ENCODE data around the gene TGFBR3.

Gene TGFBR3

DNA sequence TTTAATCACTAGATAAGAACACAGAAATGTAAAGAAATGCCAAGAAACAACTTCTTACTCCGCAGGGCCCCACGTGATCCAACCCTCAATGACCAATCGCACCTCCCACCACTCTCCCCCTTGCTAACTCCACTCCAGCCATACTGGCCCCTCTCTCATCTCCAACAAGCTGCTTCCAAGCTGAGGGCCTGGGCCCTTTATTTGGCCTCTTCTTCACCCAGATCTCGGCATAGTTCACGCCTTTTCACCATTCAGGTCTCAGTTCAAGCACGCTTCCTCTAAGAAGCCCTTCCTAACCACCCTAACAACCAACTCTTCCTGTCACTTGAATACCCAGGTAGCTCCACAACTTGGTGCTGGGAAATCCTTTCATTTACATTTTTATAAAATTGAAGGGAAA, 110.7 kb downstream of the TGFBR3 start:
- DNase-seq: no peak

DNA sequence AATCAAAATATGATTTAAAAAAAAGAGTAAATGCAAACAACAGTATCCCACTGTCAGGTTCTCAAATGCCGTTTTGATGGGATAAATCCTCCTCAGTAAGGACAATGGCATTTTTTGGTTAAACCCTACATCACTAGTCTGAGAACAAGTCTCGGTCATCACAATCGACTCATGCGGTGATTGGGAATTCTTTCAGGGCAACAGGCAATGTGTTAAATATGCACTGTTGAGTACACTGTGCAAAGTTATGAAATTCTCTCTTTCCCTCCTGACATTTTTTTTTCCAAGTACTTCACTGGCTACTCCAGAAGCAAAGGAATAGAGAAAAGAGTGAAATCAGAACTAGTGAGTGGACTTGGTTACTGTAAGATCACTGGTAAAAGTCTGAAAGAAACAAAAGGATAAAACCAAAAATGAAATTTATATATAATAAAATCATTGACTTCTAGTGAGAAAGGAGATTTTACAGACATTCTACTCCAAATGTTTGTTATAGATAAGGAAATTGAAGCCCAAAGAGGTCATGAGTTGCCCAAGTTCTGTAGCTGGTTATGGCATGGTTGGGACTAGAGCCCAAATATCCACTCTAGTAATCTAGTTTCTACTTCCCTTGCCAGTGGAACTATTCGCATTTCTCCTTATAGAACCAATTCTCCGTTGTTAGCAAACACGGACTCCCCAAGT, 111.3 kb downstream of the TGFBR3 start:
- DNase-seq: no peak

DNA sequence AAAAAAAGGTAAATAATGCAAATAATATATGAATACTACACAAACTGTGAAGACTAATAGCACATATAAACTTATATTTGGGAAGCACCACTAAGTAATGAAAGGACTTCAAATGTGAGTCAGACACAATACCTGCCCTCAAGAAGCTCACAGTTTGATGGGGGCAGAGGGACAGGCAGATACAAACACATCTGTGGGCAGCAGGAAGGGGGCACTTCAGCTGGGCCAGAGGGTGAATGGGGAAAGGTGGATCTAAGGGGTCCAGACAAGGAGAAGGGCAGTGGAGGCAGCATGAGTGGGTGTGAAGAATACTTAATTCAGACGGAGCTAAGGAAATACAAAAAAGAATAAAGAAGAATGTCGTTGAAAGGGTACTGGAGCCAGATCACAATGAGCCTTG, 114.2 kb downstream of the TGFBR3 start:
- DNase-seq: no peak

DNA sequence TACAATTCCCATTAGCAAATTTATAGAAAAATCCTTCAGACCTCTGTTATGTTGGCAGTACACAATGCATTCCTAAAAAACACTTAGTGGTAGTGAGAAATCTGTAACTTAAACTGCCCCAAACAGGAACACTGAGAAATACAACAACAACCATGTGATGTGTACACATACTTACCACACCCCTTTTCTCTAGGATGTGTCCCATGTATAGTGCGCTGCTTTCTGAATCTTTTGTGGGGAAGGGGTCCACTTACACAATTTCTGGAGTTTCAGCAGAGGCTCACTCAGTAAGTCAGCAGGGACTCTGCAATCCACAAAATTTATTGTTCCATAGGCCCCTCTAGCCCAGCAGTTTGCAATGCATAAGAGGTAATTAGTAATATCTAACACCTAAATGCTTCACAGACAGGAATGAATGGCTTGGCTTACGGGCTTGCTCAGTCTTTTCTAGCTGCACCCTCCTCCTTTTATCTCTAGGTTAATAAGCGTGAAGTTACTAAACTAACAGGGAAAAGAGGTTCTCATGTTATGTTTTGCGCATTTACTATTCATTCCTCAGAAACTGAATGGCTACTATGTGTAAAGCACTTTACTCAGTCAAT, 115.2 kb downstream of the TGFBR3 start:
- DNase-seq: no peak

DNA sequence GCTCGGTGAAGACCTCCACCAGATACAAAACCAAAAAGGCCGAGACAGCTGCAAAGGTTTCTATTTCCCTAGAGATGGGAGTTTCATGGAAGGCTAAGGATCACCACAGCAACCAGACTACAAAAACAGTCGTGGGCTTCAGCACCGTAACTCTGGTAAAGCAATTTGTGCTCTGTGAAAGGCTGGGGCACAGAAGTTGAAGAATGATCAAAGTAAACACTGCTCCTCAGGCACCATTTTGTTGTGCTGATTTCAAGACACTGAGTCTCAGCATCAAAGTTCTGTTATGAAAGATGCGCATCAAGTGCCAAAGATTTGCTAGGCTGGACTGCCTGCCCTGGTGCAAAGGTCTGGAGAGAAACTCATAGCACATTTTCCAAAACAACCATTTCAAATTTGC, 116.2 kb downstream of the TGFBR3 start:
- no peak for DNase-seq

DNA sequence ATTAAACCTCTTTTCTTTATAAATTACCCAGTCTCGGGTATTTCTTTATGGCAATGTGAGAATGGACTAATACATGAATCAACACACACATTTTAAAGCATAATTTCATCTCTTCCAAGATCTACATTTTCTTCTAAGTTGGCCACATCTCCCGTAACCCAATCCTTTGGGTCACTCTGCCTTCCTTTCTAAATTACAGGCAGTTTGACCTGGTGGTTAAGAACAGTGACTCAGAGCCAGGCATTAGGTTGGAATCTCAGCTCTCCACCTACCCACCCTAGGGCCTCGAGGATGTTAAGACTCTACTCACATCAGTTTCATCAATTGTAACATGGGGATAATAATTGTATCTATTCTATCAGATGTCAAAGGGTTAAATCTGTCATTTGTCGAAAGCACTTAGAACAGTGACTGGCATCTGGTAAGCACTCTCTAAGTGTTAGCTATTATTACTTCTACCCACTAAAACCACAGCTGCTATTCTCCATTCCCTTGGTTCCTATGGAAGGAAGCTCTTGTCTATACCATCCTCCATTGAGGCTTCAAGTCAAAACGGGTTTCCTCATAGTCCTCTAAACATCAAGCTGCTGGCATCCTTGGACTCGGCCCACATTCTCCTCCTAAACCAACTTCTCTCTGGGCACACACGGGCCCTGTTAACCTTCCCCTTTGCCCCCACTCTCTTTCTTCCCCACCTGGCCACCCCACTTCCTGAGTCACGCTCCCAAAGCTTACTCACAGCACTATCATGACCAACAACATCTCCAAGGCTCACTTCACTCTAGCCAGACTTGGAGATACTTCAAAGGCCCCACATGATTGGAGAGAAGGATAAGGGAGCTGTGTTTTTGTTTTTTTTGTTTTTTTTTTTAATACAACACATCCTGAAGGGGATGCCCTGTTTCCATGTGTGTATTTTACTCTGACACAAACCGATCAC, 116.9 kb downstream of the TGFBR3 start:
- no peak for DNase-seq

DNA sequence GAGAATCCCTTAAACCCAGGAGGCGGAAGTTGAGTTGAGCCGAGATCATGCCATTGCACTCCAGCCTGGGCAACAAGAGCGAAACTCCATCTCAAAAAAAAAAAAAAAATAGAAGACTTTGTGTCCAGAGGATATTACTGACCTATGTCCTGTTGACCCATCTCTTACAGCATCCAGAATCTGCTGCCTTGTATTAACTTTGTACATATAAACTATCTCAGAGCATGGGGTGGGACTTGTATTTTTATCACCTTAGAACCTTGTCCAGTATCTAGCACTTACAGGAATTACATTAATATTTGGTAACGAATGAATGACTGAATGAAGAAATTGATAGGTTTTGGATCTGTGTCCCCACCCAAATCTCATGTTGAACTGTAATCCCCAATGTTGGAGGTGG, 117.8 kb downstream of the TGFBR3 start:
- DNase-seq: no peak

DNA sequence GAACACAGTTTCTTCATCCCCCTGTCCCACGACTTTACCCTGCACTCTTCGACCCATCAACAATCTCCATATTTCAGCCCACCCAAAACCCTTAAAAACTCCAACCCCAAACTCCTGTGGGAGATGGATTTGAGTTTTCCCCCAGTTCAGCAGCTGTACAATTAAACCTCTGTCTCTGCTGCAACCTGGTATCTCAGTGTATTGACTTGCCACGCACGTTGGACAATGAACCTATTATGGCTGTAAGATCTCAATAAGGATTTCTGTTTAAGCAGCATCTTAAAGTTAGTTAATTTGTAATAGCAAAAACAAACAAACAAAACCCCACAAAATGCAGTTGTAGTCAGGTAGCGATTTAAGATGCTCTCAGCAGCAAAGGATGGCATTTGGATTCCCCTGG, 119.1 kb downstream of the TGFBR3 start:
- no peak for DNase-seq

DNA sequence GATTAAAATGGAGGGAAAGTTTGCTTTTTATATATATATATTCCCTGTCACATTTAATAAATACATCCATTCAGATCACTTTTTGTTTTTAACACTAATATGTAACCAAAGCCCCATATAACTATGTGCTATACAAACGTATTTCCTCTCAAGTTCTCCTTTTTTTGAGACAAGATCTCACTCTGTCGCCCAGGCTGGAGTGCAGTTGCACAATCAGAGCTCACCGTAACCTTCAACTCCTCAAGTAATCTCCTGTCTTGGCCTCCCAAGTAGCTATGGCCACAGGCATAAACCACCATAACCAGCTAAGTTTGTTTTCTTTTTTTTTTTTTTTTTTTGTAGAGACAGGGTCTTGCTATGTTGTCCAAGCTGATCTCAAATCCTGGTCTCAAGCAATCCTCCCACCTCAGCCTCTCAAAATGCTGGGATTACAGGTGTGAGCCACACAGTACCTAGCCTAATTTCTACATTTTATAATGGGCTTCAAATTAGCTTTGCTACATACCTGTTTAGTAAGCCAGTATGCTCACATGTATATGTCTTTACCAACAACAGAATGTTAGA, 120.0 kb downstream of the TGFBR3 start:
- DNase-seq: no peak

DNA sequence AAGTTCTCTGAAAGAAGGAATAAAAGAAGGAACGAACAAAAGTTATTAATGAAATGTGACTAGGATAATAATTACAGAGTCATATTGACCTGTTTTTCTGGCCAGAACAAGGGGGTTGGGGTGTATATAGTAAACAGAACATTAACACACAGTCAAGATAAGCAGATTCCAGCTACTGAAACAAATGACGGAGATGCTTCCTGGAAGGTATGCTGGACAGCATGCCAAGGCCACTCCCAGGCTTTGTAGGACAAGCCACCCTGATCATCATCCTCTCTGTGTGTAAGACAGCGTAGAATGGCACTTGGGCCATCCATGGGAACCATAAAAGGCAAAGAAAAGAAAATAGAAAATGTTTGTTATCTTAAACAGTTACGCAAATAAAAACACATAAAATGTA, 120.7 kb downstream of the TGFBR3 start:
- DNase-seq: no peak

DNA sequence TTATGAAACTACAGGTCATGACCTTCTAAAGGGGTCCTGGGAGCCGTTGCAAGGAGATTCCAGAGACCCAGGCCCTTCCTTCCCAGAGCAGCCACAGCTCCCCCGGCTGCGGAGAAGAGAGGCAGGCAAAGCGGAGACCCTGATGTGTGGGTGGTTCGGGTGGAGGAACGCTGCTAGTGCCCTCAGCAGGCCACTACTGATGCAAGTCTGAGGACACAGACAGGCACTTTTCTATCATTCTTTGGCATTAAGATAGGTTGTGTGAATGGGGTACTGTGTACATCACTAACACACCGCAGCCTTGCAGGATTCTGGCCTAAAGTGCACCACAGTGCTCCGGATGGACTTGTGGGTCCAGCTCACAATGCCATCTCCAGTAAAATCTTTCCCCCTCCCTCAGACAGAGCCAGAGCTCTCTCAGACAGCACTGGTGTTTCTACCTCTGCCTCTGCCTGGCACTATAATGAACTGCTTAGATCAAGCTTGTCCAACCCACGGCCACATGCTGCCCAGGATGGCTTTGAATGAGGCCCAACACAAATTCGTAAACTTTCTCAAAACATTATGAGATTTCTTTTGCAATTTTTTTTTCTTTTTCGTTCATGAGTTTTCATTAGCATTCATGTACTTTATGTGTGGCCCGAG, 121.4 kb downstream of the TGFBR3 start:
- no peak for DNase-seq

DNA sequence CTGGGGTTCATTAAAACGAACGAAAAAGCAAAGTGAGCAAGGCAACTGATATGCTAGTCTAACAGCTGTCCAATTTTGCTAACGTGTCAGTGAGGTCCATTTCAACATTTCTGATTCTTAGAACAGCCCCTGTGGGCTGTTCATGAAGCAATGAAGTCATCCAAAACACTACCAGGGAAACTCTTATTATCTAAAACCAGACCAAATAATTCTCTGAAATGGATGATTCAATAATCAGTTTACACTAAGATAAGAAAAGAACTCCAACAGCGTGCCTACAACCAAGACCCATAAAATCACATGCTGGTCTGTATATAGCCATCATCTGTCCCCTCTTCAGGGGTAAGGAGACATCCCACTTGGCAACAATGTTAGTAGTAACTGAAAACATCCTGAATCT, 122.7 kb downstream of the TGFBR3 start:
- no peak for DNase-seq

DNA sequence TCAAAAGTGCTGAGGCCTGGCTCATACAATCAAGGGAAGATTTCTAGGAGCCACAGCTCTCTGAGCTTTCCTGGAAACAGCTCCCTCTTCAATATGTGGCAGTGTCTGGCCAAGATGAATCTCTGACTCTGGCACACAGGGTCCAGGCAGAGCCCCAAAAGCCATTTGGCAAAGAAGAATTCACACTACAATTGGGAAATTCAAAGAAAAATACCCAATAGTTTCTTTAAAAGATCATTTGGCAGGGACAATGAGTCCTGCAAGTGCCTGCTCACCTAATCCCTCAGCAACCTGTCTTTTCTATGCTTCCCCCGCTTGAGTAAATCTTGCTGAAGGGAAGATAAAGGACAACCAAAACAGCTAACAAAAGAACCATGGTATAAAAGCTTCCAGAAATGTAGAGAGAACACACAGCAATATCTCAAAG, 124.6 kb downstream of the TGFBR3 start:
- DNase-seq: no peak

DNA sequence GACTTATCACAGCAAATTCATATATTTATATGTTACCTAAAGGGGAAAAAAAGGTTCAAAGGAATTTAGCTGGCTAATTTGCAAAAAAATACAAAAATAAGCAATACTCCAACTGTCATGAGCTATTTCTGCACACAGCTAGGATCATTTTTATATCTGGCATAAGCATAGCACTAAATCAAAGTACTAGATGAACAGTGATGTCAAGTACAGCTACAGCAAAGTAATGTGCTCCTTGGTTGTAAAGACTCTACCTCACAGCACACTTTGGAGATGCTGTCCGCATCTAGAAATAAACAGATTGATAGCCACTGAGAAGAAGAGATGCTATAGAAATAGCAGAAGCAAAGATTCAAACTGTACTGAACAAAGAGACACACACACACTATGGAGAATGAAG, 125.4 kb downstream of the TGFBR3 start:
- no peak for DNase-seq

DNA sequence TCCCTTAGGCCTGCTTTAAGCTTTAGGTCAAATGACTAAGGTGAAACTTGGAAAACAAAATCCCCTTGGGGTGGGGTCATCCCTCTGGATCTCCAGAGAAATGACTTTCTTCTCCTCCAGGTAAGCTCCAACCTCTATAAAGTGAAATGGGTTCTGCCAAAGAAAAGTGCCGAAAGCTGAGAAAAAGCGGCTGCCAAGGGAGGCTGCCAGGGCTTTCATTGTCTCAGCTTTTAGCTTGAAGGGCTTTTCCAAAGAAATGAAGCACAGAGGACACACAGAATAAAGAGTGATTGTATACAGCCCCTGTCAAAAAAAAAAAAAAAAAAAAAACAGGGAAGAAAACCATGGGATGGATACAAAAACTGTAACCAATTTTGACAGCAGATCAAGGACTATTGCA, 126.9 kb downstream of the TGFBR3 start:
- no peak for DNase-seq

DNA sequence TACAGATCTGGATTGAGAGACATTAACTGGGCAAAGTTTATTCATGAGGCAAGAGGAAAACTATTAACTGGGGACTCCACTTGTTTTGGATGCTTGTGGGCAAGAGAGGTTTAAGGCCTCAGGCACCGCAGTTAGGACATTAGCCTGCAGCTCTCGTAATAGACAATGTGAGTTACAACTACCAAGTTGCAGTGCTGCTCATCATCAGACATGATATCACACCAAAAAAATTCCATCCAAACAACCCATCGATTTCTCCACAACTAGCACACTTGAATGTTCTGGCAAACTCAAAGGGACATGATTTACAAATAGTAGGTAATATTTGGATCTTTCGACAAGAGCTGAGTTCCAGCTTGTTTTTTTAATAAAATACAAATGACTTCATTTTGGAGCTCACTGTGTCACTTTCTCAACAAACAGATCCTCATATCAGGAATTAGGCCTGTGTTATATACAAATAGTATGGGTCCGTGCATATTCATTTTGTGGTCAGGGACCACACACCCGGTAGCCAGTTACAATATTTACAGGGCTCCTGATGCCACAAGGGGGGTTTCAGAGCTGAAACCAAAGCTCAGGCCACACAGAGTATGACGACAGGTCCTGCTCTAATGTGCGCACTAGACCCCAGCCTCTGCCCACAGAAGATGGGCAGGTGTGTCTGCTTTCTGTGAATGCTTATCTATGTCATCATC, 128.0 kb downstream of the TGFBR3 start:
- no peak for DNase-seq

DNA sequence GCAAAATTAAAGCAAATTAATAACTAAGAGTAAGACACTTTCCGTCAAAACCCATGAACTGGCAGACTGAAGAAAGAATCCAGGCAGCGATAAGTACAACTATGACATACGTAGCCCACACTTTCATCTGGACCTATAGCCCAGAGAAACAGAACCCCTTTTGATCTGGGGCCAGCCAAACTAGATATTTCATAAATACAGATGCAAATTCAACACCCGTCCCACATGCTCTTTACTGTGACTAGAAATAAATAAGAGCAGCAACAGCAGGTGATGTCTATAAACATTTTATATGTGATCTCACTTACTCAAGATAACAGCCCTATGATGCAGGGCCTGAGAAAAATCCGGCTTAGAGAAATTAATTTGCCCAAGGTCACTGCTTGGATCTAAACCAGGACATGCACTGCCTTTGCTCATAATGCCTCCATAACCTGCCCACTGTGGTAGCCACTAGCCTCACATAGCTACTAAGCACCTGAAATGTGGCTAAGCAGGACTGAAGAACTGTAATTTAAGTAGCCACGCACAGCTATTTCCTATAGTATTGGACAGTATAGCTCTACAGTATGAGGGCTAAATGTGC, 130.2 kb downstream of the TGFBR3 start:
- no peak for DNase-seq

DNA sequence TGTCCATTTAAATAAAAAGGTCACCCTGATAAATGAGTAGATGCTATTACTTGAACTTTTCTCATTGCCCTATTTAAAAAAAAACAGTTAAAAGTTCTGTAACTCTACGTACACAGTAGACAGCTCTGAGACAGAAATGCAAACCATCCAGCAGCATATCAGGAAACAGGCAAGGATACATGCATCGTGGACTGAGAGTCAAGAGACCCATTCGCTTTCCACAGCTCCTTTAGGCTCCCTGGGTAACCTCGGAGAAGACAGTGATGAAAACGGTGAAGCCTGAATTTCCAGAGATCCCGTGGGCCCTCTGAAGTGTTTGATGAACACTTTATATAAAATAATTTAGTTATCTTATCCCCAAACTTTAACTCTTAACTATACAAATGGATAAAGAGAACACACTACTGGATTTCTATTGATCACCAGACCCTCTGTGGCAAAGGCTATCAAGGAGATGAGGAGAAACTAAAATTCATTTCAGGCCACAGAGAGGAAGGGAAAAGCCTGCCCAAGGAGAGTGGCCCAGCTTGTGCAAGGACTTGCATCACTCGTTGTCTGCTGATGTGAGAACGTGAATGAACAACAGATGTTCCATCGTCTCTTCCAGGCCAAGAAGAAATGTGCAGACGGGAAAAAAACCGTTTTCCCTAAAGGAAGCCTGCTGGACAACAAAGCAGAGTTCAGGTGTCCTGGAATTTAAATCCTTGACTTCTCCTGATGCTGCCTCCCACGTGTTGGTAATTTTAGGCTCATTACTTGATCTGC, 131.0 kb downstream of the TGFBR3 start:
- DNase-seq: no peak

DNA sequence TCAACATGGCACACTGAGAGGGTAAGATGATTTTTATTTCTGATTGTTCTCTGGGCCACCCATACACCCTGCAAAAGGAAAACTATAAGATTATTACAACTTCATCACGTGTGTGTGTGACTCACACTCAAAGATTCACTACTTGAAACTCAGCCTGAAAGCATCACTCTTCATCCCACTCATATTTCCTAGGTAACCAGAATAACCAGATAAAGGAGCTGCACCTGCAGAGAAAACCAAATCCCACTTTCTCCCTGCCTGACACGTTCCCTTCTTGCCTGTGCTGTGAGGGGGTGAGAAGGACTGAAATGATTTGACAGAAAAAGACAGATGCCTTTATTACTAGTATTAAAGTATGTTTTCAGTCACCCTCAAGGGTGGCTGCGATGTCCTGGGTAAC, 131.6 kb downstream of the TGFBR3 start:
- no peak for DNase-seq

DNA sequence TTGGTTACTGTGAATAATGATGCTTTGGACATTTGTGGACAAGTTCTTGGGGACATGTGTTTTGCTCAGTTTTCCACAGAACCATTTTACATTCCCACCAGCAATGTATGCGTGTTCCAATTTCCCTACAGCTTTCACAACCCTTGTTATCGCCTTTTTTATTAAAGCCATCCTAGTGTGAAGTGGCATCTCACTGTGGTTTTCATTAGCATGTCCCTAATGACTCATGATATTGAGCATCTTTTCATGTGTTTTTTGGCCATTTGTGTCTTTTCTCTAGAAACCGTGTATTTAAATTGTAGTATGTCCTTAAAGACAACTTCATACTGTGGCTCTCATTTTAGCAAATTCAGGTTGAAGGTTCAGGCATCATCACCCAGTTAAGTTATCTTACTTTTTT, 132.1 kb downstream of the TGFBR3 start:
- DNase-seq: no peak

DNA sequence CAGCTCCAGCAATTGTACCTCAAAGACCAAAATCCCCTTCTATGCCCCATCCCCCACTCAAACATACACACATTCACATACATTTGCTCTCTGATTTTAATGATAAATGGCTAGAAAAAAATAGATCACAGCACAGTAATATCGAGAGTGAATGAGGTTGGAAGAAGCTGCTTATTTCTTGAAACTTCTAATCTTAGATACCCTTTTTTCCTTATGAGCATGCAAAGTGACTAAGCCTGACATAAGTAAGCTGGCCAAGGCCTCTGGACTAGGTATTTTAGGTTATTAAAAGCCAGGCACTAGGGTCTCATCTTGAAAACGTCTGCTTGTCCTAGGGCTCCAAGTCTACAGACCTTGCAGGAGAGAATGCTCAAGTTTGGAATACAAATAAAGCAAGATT, 133.6 kb downstream of the TGFBR3 start:
- DNase-seq: no peak
